Heart left ventricle (tissue), 16 donors: ENCODE data around the gene THOC6. TPM values are rescaled to one million over a fixed set of nuclear protein-coding genes. Genes with fewer than 3 reads are reported as not detected.
A peak's percentile ranks its signal among the peaks of the same experiment; 100 is the strongest.

ENCODE experiments used
- ATAC-seq, 4 donors: fragments of 200-7000 bp; cut with Tn5 transposase; one replicate each; pipeline ENCODE4 v1.9.1; 2020 to 2022; ENCODE audit warnings: moderate library complexity in 4 of 4, mild to moderate bottlenecking in 3 of 4, moderate number of reproducible peaks in 1 of 4
- DNase-seq, 5 donors: peaks; one replicate each; pipeline ENCODE4 v3.0.0-alpha.2; 2020
- H3K27ac ChIP-seq, 12 donors: fragments of 200-600 bp; sonication (generic) in 4 of 12; one replicate each; pipeline versions ENCODE4 v1.5.0 to v1.8.0; 2016 to 2022; ENCODE audit warnings: mild to moderate bottlenecking in 2 of 12
- H3K27me3 ChIP-seq, 9 donors: fragments of 200-600 bp; sonication (generic) in 2 of 9; one replicate each; pipeline versions ENCODE4 v1.5.1 to v1.8.0; 2016 to 2022; ENCODE audit warnings: mild to moderate bottlenecking in 3 of 9
- H3K36me3 ChIP-seq, 9 donors: fragments of 200-600 bp; sonication (generic) in 2 of 9; one replicate each; pipeline versions ENCODE4 v1.5.0 to v1.8.0; 2018 to 2022; ENCODE audit warnings: mild to moderate bottlenecking in 2 of 9
- H3K4me1 ChIP-seq, 12 donors: fragments of 200-600 bp; sonication (generic) in 4 of 12; one replicate each; pipeline versions ENCODE4 v1.5.0 to v1.8.0; 2016 to 2022; ENCODE audit warnings: mild to moderate bottlenecking in 3 of 12
- H3K4me3 ChIP-seq, 12 donors: fragments of 200-600 bp; sonication (generic) in 4 of 12; one replicate each; pipeline versions ENCODE4 v1.5.0 to v1.8.0; 2017 to 2022; ENCODE audit warnings: mild to moderate bottlenecking in 9 of 12, moderate library complexity in 4 of 12
- H3K9me3 ChIP-seq, 12 donors: fragments of 200-600 bp; sonication (generic) in 4 of 12; one replicate each; pipeline versions ENCODE4 v1.5.0 to v1.8.0; 2016 to 2022; ENCODE audit warnings: mild to moderate bottlenecking in 1 of 12
- POLR2A ChIP-seq, 2 donors: fragments of 450-650 bp; IDR thresholded peaks; one replicate each; pipeline ENCODE4 v1.6.1; 2017; ENCODE audit warnings: antibody characterized with exemption in 2 of 2, mild to moderate bottlenecking in 2 of 2, moderate library complexity in 2 of 2
- WGBS, 4 donors: extraction: QIAGEN DNeasy Blood & Tissue Kit in 2 of 4; methylation state at CpG; one replicate each; pipeline versions ENCODE4 v1.1.5 to v1.1.7; 2013 to 2018; 5-methylcytosine and 5-hydroxymethylcytosine counted together
- intact Hi-C, 10 donors: fragments of 100-400 bp; cut with DNase I; formaldehyde crosslinking; loops; one replicate each; pipeline versions ENCODE4 v1.11.1 to v1.14.2; 2022
- polyA plus RNA-seq, 2 donors: library from polyadenylated mRNA; stranded (reverse); fragments of 200-250 nt; gene quantifications; one replicate each; pipeline ENCODE4 v1.2.3, GENCODE V29; 2013
- total RNA-seq, 9 donors: library from RNA; depleted of rRNA in 2 of 9; stranded (reverse); fragments of >200 nt in 2 of 9; fragmentation: NEBNext Ultra II Directional in 3 of 9; extraction: Animal tissue kit (Norgen Biotek cat#: 25700) in 3 of 9; gene quantifications; one replicate each; pipeline versions ENCODE4 v1.1.0 to v1.2.4, GENCODE V29; 2016 to 2023
- TF ChIP-seq, protein P1 (sequence below), 12 donors: fragments of 200-600 bp; sonication (generic) in 4 of 12; IDR thresholded peaks; one replicate each; pipeline versions ENCODE4 v1.5.0 to v1.8.0; 2018 to 2022; ENCODE audit warnings: antibody characterized with exemption in 12 of 12, mild to moderate bottlenecking in 5 of 12
- donor health status: ischemic (EF 13 %, LVEDD 7.1; RV severe dilation, severe dysfunction).
- donor health status: healthy with polysubstance abuse.
- donor health status: DM: no; HTN: yes; CAD: no.
- donor health status: DM: no; HTN: no; CAD: no.
- donor health status: ischemic (EF 25% LVEDD 6.9; RV normal size, moderate dysfunction).
- donor health status: ischemic (EF 25% LVEDD 5.7; RV mildly dilated, moderate dysfunction).
- donor health status: healthy.
- donor health status: DM: yes; HTN: yes; CAD: no.
- donor health status: ischemic (EF 35%, LVEDD 5.7; RV mildly dilated, moderate dysfunction).
- donor health status: nonischemic (EF 11% LVEDD 7.7; RV severe dilation, severe dysfunction).
- donor health status: DM: yes; HTN: yes; CAD: no.
- donor health status: PGD.
- donor health status: ischemic (EF 29% LVEDD 5.4; RV normal size, mild dysfunction).
- donor health status: nonischemic (EF 23%, LVEDD 6.1; RV moderate dilation, normal function).

The THOC6 gene
- total and polyA plus RNA-seq, 11 donors: 6.9 to 23.0 (median 10.3) TPM

DNA sequence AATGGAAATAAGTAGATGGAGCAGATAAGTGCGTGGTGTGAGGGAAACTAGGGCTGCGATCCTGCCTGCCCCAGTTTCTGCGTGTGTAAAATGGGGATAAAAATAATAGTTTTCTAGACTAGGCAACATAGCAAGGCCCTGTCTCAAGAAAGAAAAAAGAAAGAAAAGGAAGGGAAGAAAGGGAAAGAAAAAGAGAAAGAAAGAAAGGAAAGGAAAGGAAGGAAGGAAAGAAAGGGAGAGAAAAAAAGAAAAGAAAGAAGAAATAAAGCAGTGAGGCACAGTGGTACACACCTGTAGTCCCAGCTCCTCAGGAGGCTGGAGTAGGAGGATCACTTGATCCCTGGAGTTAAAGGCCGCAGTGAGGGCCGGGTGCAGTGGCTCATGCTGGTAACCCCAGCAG is 41.4 kb upstream of the THOC6 start:
- intact Hi-C loops: loop anchor here in 1 of 10 donors (5.0 kb wide), 1 partner anchor 70 kb away; the partner anchor contains the start of gene FLYWCH1
- Histone ChIP-seq H3K4me1 (peaks cover 0 to 47% (median 31%) of the 10 kb centered on the region in 12 donors), H3K27ac (no peak overlapping the region), H3K4me3 (no peak overlapping the region), H3K36me3 (no peaks in the 10 kb centered on the region), H3K9me3 (no peaks in the 10 kb centered on the region), H3K27me3 (peaks cover 0 to 12% (median 4%) of the 10 kb centered on the region in 9 donors)
- 85 to 90% (median 88%) methylated on average over 5 of the region's 5 CpGs for WGBS, 4 donors
- TF ChIP-seq POLR2A (IDR thresholded peaks at IDR 0.05): no peak
- TF ChIP-seq, protein P1, sequence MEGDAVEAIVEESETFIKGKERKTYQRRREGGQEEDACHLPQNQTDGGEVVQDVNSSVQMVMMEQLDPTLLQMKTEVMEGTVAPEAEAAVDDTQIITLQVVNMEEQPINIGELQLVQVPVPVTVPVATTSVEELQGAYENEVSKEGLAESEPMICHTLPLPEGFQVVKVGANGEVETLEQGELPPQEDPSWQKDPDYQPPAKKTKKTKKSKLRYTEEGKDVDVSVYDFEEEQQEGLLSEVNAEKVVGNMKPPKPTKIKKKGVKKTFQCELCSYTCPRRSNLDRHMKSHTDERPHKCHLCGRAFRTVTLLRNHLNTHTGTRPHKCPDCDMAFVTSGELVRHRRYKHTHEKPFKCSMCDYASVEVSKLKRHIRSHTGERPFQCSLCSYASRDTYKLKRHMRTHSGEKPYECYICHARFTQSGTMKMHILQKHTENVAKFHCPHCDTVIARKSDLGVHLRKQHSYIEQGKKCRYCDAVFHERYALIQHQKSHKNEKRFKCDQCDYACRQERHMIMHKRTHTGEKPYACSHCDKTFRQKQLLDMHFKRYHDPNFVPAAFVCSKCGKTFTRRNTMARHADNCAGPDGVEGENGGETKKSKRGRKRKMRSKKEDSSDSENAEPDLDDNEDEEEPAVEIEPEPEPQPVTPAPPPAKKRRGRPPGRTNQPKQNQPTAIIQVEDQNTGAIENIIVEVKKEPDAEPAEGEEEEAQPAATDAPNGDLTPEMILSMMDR (IDR thresholded peaks at IDR 0.05): no peak
- DNase-seq (no peak), ATAC-seq (no peak)

DNA sequence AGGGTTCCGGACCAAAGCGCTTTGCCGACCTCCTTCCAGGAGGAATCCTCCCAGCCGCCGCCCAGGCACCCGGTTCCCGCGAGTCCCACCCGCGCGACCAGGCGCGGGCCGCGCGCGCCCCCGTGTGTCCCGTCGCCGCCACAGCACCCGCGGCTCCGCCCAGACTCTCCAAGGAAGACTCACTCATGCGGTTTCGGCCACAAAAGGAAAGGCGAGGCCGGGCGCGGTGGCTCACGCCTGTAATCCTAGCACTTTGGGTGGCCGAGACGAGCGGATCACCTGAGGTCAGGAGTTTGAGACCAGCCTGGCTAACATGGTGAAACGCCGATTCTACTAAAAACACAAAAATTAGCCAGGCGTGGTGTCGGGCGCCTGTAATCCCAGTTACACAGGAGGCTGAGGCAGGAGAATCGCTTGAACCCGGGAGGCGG is 40.1 kb upstream of the THOC6 start:
- ATAC-seq (peak in 3 of 4 donors; percentile 30 to 56 (median 50)), DNase-seq (peak; percentile 72 to 89 (median 82))
- Histone ChIP-seq H3K36me3 (no peaks in the 10 kb centered on the region), H3K4me1 (peaks cover 0 to 47% (median 31%) of the 10 kb centered on the region in 12 donors), H3K9me3 (no peaks in the 10 kb centered on the region), H3K27ac (peak overlapping the region in 1 of 12 donors; percentile 31), H3K4me3 (peak overlapping the region in 7 of 12 donors; percentile 21 to 49 (median 39)), H3K27me3 (peaks cover 0 to 19% (median 7%) of the 10 kb centered on the region in 9 donors)
- intact Hi-C loops: loop anchor here in 1 of 10 donors (5.0 kb wide), 1 partner anchor 71 kb away; the partner anchor contains the start of gene FLYWCH1
- 10 to 19% (median 12%) methylated on average over 22 to 42 of the region's 42 CpGs for WGBS, 4 donors
- TF ChIP-seq POLR2A (IDR thresholded peaks at IDR 0.05): no peak
- TF ChIP-seq, protein P1 (IDR thresholded peaks at IDR 0.05): peak; percentile 87 to 98 (median 97)

DNA sequence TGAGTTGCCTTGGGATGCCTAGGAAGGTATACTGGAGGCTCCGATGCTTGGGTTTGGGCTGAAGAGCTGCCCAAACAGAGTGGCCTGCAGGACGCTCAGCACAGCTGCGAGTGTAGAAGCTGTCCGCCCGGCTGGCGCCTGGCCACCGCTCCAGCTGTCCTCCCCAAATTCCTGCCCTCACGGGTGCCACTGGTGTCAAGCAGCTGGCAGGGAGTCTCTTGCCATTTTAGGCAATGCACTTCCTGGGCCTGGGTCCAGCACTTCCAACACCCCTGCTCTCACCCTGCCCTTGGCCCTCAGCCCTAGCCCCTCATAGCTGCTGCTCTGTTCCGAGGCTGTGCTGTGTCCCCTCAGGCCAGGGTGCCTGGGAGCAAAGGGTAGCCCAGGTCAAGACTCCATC is 38.4 kb upstream of the THOC6 start:
- Histone ChIP-seq H3K27ac (peak overlapping the region; percentile 53 to 97 (median 86)), H3K4me1 (peaks cover 0 to 41% (median 23%) of the 10 kb centered on the region in 12 donors), H3K27me3 (peaks cover 0 to 17% (median 3%) of the 10 kb centered on the region in 9 donors), H3K4me3 (no peak overlapping the region), H3K36me3 (no peaks in the 10 kb centered on the region), H3K9me3 (no peaks in the 10 kb centered on the region)
- intact Hi-C loops: no loop called here
- 34 to 60% (median 41%) methylated on average over 1 to 9 of the region's 9 CpGs for WGBS, 4 donors
- DNase-seq (peak in 4 of 5 donors; percentile 57 to 72 (median 66)), ATAC-seq (peak; percentile 3 to 57 (median 17))
- no peak for TF ChIP-seq POLR2A (IDR thresholded peaks at IDR 0.05)
- TF ChIP-seq, protein P1 (IDR thresholded peaks at IDR 0.05): no peak

DNA sequence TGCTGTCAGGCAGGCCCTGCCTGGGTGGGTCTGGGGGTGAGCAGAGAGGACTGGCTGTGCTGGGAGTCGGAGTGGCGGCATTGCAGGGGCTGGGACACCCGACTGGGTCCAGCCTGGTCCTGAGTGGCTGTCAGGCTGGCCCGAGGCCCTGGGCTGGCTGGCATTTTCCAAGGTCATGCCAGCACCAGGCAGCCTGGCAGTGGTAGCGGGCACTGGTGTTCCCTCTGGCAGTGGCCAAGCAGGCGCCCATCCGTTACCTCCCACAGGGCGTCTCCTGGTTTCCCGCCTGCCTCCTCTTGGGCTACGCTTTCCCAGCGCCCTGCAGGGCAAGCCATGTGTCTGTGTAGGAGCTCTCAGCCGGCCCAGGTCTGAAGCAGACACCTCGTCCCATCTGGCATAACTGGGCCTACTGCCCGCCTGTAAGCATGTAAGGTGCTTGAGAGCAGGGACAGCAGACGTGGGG is 37.9 kb upstream of the THOC6 start:
- ATAC-seq (peak; percentile 77 to 85 (median 78)), DNase-seq (peak in 4 of 5 donors; percentile 68 to 89 (median 75))
- H3K4me3 ChIP-seq: no peak overlapping the region
- no peaks in the 10 kb centered on the region for H3K36me3 ChIP-seq
- H3K27ac ChIP-seq: peak overlapping the region; percentile 53 to 97 (median 86)
- no peak for TF ChIP-seq POLR2A (IDR thresholded peaks at IDR 0.05)
- intact Hi-C loops: no loop called here
- peaks cover 0 to 38% (median 21%) of the 10 kb centered on the region in 12 donors for H3K4me1 ChIP-seq
- peaks cover 0 to 17% (median 3%) of the 10 kb centered on the region in 9 donors for H3K27me3 ChIP-seq
- no peaks in the 10 kb centered on the region for H3K9me3 ChIP-seq
- WGBS, 4 donors: 49 to 64% (median 56%) methylated on average over 9 to 15 of the region's 15 CpGs
